ENCODE measurements around the gene LRRC58.

LRRC58 gene

DNA sequence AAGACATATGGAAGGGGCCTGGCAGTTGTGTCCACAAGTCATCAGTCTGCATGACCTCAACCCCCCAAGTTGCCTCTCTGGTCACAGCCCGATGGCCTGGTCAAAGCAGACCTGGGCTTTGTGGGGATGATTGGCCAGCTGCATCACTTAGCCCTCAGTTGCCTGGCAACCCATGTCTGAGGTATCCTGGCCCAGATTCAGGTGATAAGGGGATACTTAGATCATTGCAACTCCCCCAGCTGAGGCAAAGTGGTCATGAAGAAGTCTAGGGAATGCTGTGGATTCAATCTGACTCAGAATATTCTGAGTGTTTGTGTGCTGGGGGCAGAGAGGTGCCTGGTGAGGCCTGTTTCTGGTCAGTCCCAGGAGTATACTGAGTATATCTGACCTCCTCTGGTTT lies 69.1 kb downstream of the LRRC58 start:
- Histone ChIP-seq H3K4me3 (ENCODE audit: low read depth, low read length) (no peak overlapping the region), H3K4me1 (ENCODE audit: control insufficient read depth, insufficient read depth, low read length) (peaks cover 5% of the 10 kb centered on the region), H3K27me3 (ENCODE audit: control insufficient read depth, insufficient read depth, low read length) (peaks cover 15% of the 10 kb centered on the region)

DNA sequence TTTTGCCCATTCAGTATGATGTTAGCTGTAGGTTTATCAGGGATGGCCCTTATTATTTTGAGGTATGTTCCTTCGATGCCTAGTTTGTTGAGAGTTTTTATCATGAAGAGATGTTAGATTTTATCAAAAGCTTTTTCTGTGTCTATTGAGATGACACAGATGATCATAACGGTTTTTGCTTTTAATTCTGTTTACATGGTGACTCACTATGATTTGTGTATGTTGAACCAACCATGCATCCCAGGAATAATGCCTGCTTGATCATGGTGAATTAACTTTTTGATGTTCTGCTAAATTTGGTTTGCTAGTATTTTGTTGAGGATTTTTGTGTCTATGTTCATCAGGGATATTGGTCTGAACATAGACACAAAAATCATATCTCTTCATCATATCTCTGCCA lies 72.4 kb downstream of the LRRC58 start:
- Histone ChIP-seq H3K9me3 (ENCODE audit: control insufficient read depth, insufficient read depth, low read depth, low read length) (no peaks in the 10 kb centered on the region), H3K36me3 (ENCODE audit: control insufficient read depth, insufficient read depth, low read length) (no peaks in the 10 kb centered on the region), H3K9ac (ENCODE audit: low read length) (no peak overlapping the region), H3K4me3 (ENCODE audit: low read depth, low read length) (no peak overlapping the region), H3K27ac (ENCODE audit: low read depth, low read length) (no peak overlapping the region), H3K4me1 (ENCODE audit: control insufficient read depth, insufficient read depth, low read length) (no peaks in the 10 kb centered on the region), H3K27me3 (ENCODE audit: control insufficient read depth, insufficient read depth, low read length) (no peaks in the 10 kb centered on the region)

More for the DNA sequence above, 69.1 kb downstream of the LRRC58 start:
- Histone ChIP-seq H3K36me3 (ENCODE audit: control insufficient read depth, insufficient read depth, low read length) (no peaks in the 10 kb centered on the region), H3K9ac (ENCODE audit: low read length) (no peak overlapping the region), H3K27ac (ENCODE audit: low read depth, low read length) (no peak overlapping the region), H3K9me3 (ENCODE audit: control insufficient read depth, insufficient read depth, low read depth, low read length) (no peaks in the 10 kb centered on the region)

DNA sequence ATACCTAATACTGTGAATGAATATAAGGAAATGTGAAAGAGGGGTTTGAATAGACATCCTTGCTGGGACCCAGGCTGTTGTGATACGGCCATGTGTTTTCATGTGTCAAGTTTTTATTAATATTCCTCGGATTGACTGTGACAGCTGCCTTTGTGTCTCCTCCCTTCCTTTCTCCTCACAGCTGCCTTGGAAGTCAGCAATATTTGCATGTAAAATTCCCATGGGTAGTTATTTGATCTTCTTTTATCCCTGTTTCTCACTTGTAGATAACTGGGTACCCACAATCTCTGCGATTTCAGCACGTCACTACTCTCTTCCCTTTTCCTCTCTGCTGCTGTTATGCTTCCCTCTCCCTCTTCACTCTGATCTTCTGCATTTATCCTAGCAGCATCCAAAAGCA lies 73.5 kb downstream of the LRRC58 start:
- no peaks in the 10 kb centered on the region for H3K36me3 ChIP-seq (ENCODE audit: control insufficient read depth, insufficient read depth, low read length)
- H3K27me3 ChIP-seq (ENCODE audit: control insufficient read depth, insufficient read depth, low read length), result no peaks in the 10 kb centered on the region
- no peak overlapping the region for H3K27ac ChIP-seq (ENCODE audit: low read depth, low read length)

DNA sequence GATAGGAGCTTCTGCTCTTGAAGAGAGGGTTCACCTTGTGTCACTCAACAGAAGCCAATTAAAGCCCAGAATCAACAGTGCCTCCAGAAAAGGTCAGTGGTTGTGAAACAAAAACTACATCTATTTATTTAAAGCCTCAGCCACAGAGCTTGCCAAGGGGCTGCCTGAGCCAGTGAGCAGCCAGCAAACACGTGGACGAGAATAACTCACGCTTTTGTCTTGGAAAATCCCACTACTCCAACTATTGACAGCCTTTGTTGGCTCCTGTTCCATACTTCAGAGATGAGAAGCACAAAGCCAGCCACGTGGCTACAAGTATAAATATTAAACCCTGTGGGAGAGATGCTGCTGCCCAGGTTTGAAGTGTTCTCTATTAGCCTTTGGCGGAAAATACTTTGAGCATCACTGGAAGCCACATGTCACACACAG lies 74.4 kb downstream of the LRRC58 start:
- Histone ChIP-seq H3K27ac (ENCODE audit: low read depth, low read length) (no peak overlapping the region), H3K4me1 (ENCODE audit: control insufficient read depth, insufficient read depth, low read length) (no peaks in the 10 kb centered on the region), H3K9ac (ENCODE audit: low read length) (no peak overlapping the region), H3K27me3 (ENCODE audit: control insufficient read depth, insufficient read depth, low read length) (no peaks in the 10 kb centered on the region), H3K4me3 (ENCODE audit: low read depth, low read length) (no peak overlapping the region), H3K9me3 (ENCODE audit: control insufficient read depth, insufficient read depth, low read depth, low read length) (no peaks in the 10 kb centered on the region), H3K36me3 (ENCODE audit: control insufficient read depth, insufficient read depth, low read length) (no peaks in the 10 kb centered on the region)

More for the DNA sequence above, 73.5 kb downstream of the LRRC58 start:
- Histone ChIP-seq H3K4me3 (ENCODE audit: low read depth, low read length) (no peak overlapping the region), H3K9me3 (ENCODE audit: control insufficient read depth, insufficient read depth, low read depth, low read length) (no peaks in the 10 kb centered on the region), H3K9ac (ENCODE audit: low read length) (no peak overlapping the region), H3K4me1 (ENCODE audit: control insufficient read depth, insufficient read depth, low read length) (no peaks in the 10 kb centered on the region)

Measured in HUES6 (cell line).